Thyroid gland (tissue), 4 donors: Measurements from ENCODE around the gene HM13. TPM values are rescaled to one million over a fixed set of nuclear protein-coding genes. Genes with fewer than 3 reads are reported as not detected.
A peak's percentile ranks its signal among the peaks of the same experiment; 100 is the strongest.

Source experiments
- DNase-seq, 2 donors: peaks; one replicate each; pipeline ENCODE4 v3.0.0-alpha.2; 2019
- H3K27ac ChIP-seq, 3 donors: fragments of 200-600 bp; sonication (generic); 1 replicate in 2 of 3; 2 replicates in 1 of 3; pipeline ENCODE4 v1.5.1; 2016 to 2019; ENCODE audit warnings: mild to moderate bottlenecking in 1 of 3, moderate library complexity in 1 of 3
- H3K27me3 ChIP-seq: fragments of 200-600 bp; sonication (generic); one replicate; pipeline ENCODE4 v1.5.1; 2019
- H3K36me3 ChIP-seq, 2 donors: fragments of 200-600 bp; sonication (generic); one replicate each; pipeline ENCODE4 v1.5.1; 2016 to 2019
- H3K4me1 ChIP-seq, 2 donors: fragments of 200-600 bp; sonication (generic); one replicate each; pipeline ENCODE4 v1.5.1; 2017 to 2019
- H3K4me3 ChIP-seq, 3 donors: fragments of 200-600 bp; sonication (generic); replicated peaks in 1 of 3; 1 replicate in 2 of 3; 2 replicates in 1 of 3; pipeline ENCODE4 v1.5.1; 2016; ENCODE audit warnings: mild to moderate bottlenecking in 1 of 3
- H3K9me3 ChIP-seq: fragments of 200-600 bp; sonication (generic); one replicate; pipeline ENCODE4 v1.5.1; 2017
- POLR2A ChIP-seq, 2 donors: fragments of 450-650 bp; IDR thresholded peaks; one replicate each; pipeline ENCODE4 v1.6.1; 2017; ENCODE audit warnings: antibody characterized with exemption in 2 of 2, mild to moderate bottlenecking in 2 of 2, moderate library complexity in 1 of 2
- WGBS, 2 donors: methylation state at CpG; one replicate each; pipeline ENCODE4 v1.1.5; 2017; 5-methylcytosine and 5-hydroxymethylcytosine counted together
- intact Hi-C: fragments of 100-400 bp; cut with DNase I; formaldehyde crosslinking; loops from one replicate; pipeline ENCODE4 v1.15.1; 2023
- total RNA-seq, 4 donors: library from RNA; depleted of rRNA; stranded (reverse); fragments of >200 nt; gene quantifications; one replicate each; pipeline ENCODE4 v1.2.3, GENCODE V29; 2016
- TF ChIP-seq, protein P1 (sequence below), 6 experiments: fragments of 200-600 bp in 3 of 6; fragments of 450-650 bp in 3 of 6; sonication (generic) in 3 of 6; IDR thresholded peaks; one replicate each; pipeline ENCODE4 v1.5.1; 2016 to 2019; ENCODE audit warnings: antibody characterized with exemption in 6 of 6, mild to moderate bottlenecking in 2 of 6, inconsistent platforms in 1 of 6, moderate library complexity in 1 of 6

HM13 gene
- total RNA-seq, 4 donors from 2014 or later, result 82.8 to 136 (median 111) TPM

DNA sequence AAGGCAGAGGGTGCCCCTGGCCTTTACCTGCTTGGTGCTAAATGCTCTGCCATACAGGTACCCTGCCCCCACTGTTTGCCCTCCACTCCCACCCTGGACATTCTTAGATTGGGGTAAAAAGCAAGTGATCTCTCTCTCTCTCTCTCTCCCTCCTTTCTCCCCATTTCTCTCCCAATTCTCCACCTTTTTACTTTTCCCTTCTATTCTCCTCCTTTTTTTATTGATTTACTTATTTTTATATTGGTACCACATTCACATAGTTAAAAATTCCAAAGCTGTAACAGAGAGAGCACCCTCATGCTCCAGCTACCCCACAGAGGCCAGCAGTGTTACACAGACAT is 53.1 kb downstream of the HM13 start:
- Histone ChIP-seq H3K4me1 (peaks cover 38 to 85% of the 10 kb centered on the region in 2 donors), H3K36me3 (peaks cover 2 to 3% of the 10 kb centered on the region in 2 donors), H3K27ac (peak overlapping the region; percentile 90 to 95 (median 92)), H3K9me3 (no peaks in the 10 kb centered on the region), H3K27me3 (no peaks in the 10 kb centered on the region), H3K4me3 (no peak overlapping the region)
- no peak for DNase-seq
- no peak for TF ChIP-seq POLR2A (IDR thresholded peaks at IDR 0.05)
- TF ChIP-seq, protein P1, sequence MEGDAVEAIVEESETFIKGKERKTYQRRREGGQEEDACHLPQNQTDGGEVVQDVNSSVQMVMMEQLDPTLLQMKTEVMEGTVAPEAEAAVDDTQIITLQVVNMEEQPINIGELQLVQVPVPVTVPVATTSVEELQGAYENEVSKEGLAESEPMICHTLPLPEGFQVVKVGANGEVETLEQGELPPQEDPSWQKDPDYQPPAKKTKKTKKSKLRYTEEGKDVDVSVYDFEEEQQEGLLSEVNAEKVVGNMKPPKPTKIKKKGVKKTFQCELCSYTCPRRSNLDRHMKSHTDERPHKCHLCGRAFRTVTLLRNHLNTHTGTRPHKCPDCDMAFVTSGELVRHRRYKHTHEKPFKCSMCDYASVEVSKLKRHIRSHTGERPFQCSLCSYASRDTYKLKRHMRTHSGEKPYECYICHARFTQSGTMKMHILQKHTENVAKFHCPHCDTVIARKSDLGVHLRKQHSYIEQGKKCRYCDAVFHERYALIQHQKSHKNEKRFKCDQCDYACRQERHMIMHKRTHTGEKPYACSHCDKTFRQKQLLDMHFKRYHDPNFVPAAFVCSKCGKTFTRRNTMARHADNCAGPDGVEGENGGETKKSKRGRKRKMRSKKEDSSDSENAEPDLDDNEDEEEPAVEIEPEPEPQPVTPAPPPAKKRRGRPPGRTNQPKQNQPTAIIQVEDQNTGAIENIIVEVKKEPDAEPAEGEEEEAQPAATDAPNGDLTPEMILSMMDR (IDR thresholded peaks at IDR 0.05), result no peak
- intact Hi-C loops, result no loop called here

DNA sequence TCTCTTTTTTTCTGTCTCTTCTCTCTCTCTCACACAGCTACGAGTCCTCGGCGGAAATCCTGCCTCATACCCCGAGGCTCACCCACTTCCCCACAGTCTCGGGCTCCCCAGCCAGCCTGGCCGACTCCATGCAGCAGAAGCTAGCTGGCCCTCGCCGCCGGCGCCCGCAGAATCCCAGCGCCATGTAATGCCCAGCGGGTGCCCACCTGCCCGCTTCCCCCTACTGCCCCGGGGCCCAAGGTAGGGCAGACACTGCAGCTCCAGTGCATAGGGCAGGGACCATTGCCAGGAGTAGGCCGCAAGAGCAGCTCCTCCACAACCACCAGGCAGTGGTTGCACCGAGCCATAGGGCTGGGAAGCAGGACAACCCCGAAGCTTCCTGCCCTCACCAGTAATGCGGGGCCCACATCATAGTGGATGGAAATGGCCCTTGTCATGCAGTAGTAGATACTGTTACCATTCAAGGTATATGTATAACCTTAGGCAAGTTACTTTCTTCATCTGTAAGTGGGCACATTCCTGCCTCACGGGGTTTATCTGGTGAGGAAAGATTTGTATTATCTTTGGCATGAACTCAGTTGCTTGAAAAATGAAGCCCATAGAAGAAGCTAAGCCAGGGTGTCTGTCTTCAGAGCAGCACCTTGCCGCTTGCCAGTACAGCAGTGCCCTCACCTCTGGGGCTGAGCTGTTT is 53.9 kb downstream of the HM13 start:
- WGBS, 2 donors, result 80 to 82% methylated on average over 20 to 21 of the region's 21 CpGs

DNA sequence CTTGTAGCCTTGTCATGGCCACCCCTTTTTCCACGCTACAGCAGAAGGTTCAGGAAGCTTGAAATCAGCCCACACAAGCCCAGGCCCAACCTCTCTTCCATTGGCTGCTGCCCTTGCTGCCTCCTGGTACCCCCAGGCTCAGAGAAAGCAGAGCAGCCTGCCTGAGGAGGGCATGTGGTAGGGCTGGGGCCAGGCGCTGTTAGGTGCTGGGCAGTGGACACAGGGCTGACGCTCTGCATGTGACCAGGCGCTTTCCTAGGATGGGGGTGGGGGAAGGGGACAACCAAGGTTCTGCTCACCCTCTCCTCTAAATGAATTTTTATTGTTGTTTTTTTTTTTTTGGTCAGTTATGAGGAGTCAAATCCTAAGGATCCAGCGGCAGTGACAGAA is 54.5 kb downstream of the HM13 start:
- peaks cover 41 to 83% of the 10 kb centered on the region in 2 donors for H3K4me1 ChIP-seq
- 96 to 97% methylated on average over 5 of the region's 5 CpGs for WGBS, 2 donors
- intact Hi-C loops, result no loop called here

More for the DNA sequence above, 53.9 kb downstream of the HM13 start:
- Histone ChIP-seq H3K9me3 (no peaks in the 10 kb centered on the region), H3K27ac (peak overlapping the region; percentile 92 to 96 (median 95)), H3K36me3 (peaks cover 0 to 3% of the 10 kb centered on the region in 2 donors), H3K4me3 (no peak overlapping the region), H3K4me1 (peaks cover 38 to 82% of the 10 kb centered on the region in 2 donors), H3K27me3 (no peaks in the 10 kb centered on the region)
- TF ChIP-seq, protein P1 (IDR thresholded peaks at IDR 0.05), result no peak
- no peak for DNase-seq
- intact Hi-C loops, result no loop called here

GRCh38 chr20:31569163-31570020 is 55.1 kb downstream of the HM13 start:
- no peaks in the 10 kb centered on the region for H3K9me3 ChIP-seq
- peak; percentile 65 to 68 for DNase-seq
- no peaks in the 10 kb centered on the region for H3K36me3 ChIP-seq
- TF ChIP-seq, protein P1 (IDR thresholded peaks at IDR 0.05), result peak; percentile 70 to 86 (median 82)
- no peak for TF ChIP-seq POLR2A (IDR thresholded peaks at IDR 0.05)
- WGBS, 2 donors, result 23 to 37% methylated on average over 9 to 10 of the region's 10 CpGs
- H3K27ac ChIP-seq, result peak overlapping the region; percentile 92 to 96 (median 95)
- H3K27me3 ChIP-seq, result no peaks in the 10 kb centered on the region
- H3K4me3 ChIP-seq, result no peak overlapping the region
- H3K4me1 ChIP-seq, result peaks cover 46 to 83% of the 10 kb centered on the region in 2 donors
- intact Hi-C loops, result no loop called here

More for the DNA sequence above, 54.5 kb downstream of the HM13 start:
- peak overlapping the region; percentile 92 to 96 (median 95) for H3K27ac ChIP-seq
- H3K27me3 ChIP-seq, result no peaks in the 10 kb centered on the region
- H3K9me3 ChIP-seq, result no peaks in the 10 kb centered on the region
- peaks cover 0 to 3% of the 10 kb centered on the region in 2 donors for H3K36me3 ChIP-seq
- TF ChIP-seq, protein P1 (IDR thresholded peaks at IDR 0.05), result no peak
- no peak for TF ChIP-seq POLR2A (IDR thresholded peaks at IDR 0.05)
- DNase-seq, result peak in 1 of 2 donors; percentile 42
- no peak overlapping the region for H3K4me3 ChIP-seq
